ENCODE results near the gene THAP6.

THAP6 gene

DNA sequence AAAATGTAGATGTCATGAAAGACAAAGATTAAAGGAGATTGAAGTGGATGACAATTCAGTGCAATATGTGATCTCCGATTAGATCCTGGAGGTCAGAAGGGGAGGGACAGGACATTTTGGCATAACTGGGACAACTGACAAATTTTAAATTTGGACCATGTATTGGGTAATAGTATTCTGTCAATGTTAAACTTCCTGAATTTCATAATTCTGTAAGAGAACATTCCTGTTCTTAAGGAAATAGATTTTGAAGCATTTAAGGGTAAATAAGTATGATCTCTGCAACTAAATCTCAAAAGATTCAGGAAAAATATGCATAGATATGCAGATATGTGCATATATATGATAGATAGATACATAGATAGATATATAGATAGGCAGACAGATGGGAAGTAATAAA, 52.6 kb downstream of the THAP6 start:
- in situ Hi-C loops (cut with MboI; ENCODE audit: low sequenced_read_pairs) = no loop called here

GRCh38 chr4:75567725-75568124, 53.5 kb downstream of the THAP6 start:
- in situ Hi-C loops (cut with MboI; ENCODE audit: low sequenced_read_pairs) = no loop called here

All from HL-60/S4 (cell line).